ENCODE results near the gene OR10G4.

DNA sequence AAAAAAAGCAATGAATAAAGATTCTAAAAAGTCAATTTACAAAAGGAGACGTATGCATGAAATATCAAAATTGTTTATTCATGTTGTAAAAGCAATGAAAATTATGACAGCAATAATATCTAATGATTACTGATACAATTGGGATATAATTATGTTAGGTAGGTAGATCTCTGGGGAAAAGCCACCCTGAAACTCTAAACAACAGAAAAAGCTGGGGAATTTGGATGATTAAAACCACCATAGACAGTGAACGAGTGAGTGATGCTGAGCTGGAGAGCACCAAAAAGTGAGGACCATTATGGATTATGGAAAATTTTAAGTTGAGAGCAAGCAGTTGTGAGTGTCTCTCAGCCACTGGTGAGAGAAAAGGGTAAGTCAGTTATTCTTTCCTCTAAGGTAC, 13.7 kb downstream of the OR10G4 start, which contains the start of gene OR10G8:
- no peak for TF ChIP-seq RAD21 (IDR thresholded peaks at IDR 0.05 in 1 of 2, conservative IDR thresholded peaks at IDR 0.05 in 1 of 2; ENCODE audit: low read depth in 2 of 2, low read length in 2 of 2)
- TF ChIP-seq, protein P1, sequence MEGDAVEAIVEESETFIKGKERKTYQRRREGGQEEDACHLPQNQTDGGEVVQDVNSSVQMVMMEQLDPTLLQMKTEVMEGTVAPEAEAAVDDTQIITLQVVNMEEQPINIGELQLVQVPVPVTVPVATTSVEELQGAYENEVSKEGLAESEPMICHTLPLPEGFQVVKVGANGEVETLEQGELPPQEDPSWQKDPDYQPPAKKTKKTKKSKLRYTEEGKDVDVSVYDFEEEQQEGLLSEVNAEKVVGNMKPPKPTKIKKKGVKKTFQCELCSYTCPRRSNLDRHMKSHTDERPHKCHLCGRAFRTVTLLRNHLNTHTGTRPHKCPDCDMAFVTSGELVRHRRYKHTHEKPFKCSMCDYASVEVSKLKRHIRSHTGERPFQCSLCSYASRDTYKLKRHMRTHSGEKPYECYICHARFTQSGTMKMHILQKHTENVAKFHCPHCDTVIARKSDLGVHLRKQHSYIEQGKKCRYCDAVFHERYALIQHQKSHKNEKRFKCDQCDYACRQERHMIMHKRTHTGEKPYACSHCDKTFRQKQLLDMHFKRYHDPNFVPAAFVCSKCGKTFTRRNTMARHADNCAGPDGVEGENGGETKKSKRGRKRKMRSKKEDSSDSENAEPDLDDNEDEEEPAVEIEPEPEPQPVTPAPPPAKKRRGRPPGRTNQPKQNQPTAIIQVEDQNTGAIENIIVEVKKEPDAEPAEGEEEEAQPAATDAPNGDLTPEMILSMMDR (IDR thresholded peaks at IDR 0.05; ENCODE audit: control extremely low read depth in 1 of 3, insufficient read depth in 1 of 3, low read depth in 1 of 3, low read length in 3 of 3) = no peak
- no peak for TF ChIP-seq JUN (IDR thresholded peaks at IDR 0.05; ENCODE audit: low read depth, low read length)
- no peak for TF ChIP-seq TAF1 (IDR thresholded peaks at IDR 0.05; ENCODE audit: low read depth, low read length)
- TF ChIP-seq POLR2A (IDR thresholded peaks at IDR 0.05; ENCODE audit: control extremely low read depth in 1 of 2, low read depth in 2 of 2, low read length in 2 of 2) = no peak
- no peak for TF ChIP-seq PHF8 (conservative IDR thresholded peaks at IDR 0.05; ENCODE audit: low read depth, low read length)
- TF ChIP-seq NRF1 (IDR thresholded peaks at IDR 0.05; ENCODE audit: low read depth, low read length) = no peak
- TF ChIP-seq TBP (IDR thresholded peaks at IDR 0.05; ENCODE audit: low read depth, low read length) = no peak
- TF ChIP-seq CBX5 (IDR thresholded peaks at IDR 0.05; ENCODE audit: low read depth, low read length) = no peak
- no peak for TF ChIP-seq CBX8 (IDR thresholded peaks at IDR 0.05; ENCODE audit: borderline replicate concordance, low read depth, low read length)
- no peak for TF ChIP-seq EP300 (IDR thresholded peaks at IDR 0.05; ENCODE audit: borderline replicate concordance in 1 of 2, low read depth in 2 of 2, low read length in 2 of 2)
- TF ChIP-seq RNF2 (IDR thresholded peaks at IDR 0.05; ENCODE audit: borderline replicate concordance, low read depth, low read length, missing control alignments, poor library complexity, severe bottlenecking) = no peak
- TF ChIP-seq GTF2F1 (IDR thresholded peaks at IDR 0.05; ENCODE audit: borderline replicate concordance, low read depth, low read length) = no peak

Data from H1 (cell line).